Sigmoid colon (tissue), 4 donors: ENCODE measurements around the gene ANKRD44.

Experiments
- EP300 ChIP-seq, 4 donors: sonication (generic); formaldehyde crosslinking; IDR thresholded peaks; one replicate each; pipeline ENCODE4 v1.6.1; 2017; ENCODE audit warnings: antibody characterized with exemption in 4 of 4
- POLR2A ChIP-seq, 2 donors: fragments of 450-650 bp; IDR thresholded peaks; one replicate each; pipeline ENCODE4 v1.6.1; 2016; ENCODE audit warnings: antibody characterized with exemption in 2 of 2, mild to moderate bottlenecking in 2 of 2, moderate library complexity in 2 of 2
- POLR2AphosphoS5 ChIP-seq, 4 donors: sonication (generic); formaldehyde crosslinking; IDR thresholded peaks; one replicate each; pipeline ENCODE4 v1.6.1; 2017; ENCODE audit warnings: antibody characterized with exemption in 4 of 4
- TF ChIP-seq, protein P1 (sequence below), 4 experiments: fragments of 450-650 bp in 3 of 4; fragments of 200-600 bp in 1 of 4; IDR thresholded peaks; one replicate each; pipeline ENCODE4 v1.5.1; 2016 to 2019; ENCODE audit warnings: antibody characterized with exemption in 4 of 4, mild to moderate bottlenecking in 3 of 4, moderate library complexity in 2 of 4

DNA sequence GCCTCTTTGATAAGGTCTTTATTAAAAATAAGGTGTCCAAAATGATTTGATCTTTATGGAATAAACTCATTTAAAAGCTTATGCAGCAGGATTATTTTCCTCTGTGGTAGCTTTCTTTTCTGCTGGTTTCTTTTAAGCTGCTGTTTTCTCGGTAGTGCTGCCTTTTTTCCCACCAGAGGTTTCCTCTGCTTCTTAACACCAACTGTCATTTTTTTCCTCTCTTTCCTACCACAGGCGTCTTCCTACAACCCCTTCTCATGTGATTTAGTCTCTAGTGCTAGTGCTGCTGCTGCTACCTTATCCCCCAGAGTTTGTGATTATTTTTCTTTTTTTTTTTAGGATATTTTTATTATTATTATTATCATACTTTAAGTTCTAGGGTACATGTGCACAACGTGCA is 281.9 kb downstream of the ANKRD44 start:
- TF ChIP-seq POLR2A (IDR thresholded peaks at IDR 0.05) (no peak), POLR2AphosphoS5 (IDR thresholded peaks at IDR 0.05) (no peak), EP300 (IDR thresholded peaks at IDR 0.05) (no peak)
- TF ChIP-seq, protein P1, sequence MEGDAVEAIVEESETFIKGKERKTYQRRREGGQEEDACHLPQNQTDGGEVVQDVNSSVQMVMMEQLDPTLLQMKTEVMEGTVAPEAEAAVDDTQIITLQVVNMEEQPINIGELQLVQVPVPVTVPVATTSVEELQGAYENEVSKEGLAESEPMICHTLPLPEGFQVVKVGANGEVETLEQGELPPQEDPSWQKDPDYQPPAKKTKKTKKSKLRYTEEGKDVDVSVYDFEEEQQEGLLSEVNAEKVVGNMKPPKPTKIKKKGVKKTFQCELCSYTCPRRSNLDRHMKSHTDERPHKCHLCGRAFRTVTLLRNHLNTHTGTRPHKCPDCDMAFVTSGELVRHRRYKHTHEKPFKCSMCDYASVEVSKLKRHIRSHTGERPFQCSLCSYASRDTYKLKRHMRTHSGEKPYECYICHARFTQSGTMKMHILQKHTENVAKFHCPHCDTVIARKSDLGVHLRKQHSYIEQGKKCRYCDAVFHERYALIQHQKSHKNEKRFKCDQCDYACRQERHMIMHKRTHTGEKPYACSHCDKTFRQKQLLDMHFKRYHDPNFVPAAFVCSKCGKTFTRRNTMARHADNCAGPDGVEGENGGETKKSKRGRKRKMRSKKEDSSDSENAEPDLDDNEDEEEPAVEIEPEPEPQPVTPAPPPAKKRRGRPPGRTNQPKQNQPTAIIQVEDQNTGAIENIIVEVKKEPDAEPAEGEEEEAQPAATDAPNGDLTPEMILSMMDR (IDR thresholded peaks at IDR 0.05) = no peak
